Uterus (tissue), 2 donors: ENCODE measurements around the gene PFKFB1.

ENCODE experiments used
- CTCF ChIP-seq, 4 experiments: fragments of 200-600 bp in 2 of 4; fragments of 450-650 bp in 2 of 4; sonication (generic) in 2 of 4; IDR thresholded peaks; one replicate each; pipeline ENCODE4 v1.5.1; 2016 to 2019; ENCODE audit warnings: antibody characterized with exemption in 4 of 4, mild to moderate bottlenecking in 2 of 4, moderate library complexity in 1 of 4
- POLR2A ChIP-seq, 2 donors: fragments of 450-650 bp; IDR thresholded peaks; one replicate each; pipeline ENCODE4 v1.6.1; 2016; ENCODE audit warnings: antibody characterized with exemption in 2 of 2, mild to moderate bottlenecking in 1 of 2, moderate library complexity in 1 of 2

GRCh38 chrX:55028040-55028439, 34.1 kb upstream of the PFKFB1 start:
- TF ChIP-seq CTCF (IDR thresholded peaks at IDR 0.05) (no peak), POLR2A (IDR thresholded peaks at IDR 0.05) (no peak)
